Lower lobe of right lung (tissue), 2 donors: ENCODE data around the gene SLBP. TPM values are rescaled to one million over a fixed set of nuclear protein-coding genes. Genes with fewer than 3 reads are reported as not detected.

Experiments
- ATAC-seq, 2 donors: fragments of 200-7000 bp; cut with Tn5 transposase; one replicate each; pipeline ENCODE4 v1.9.1; 2020 to 2022; ENCODE audit warnings: mild to moderate bottlenecking in 2 of 2, moderate library complexity in 2 of 2
- DNase-seq: peaks from one replicate; pipeline ENCODE4 v3.0.0-alpha.2; 2020
- H3K27ac ChIP-seq: fragments of 200-600 bp; one replicate; pipeline ENCODE4 v1.8.0; 2022
- H3K27me3 ChIP-seq: fragments of 200-600 bp; one replicate; pipeline ENCODE4 v1.8.0; 2022; ENCODE audit warnings: low read depth
- H3K36me3 ChIP-seq: fragments of 200-600 bp; one replicate; pipeline ENCODE4 v1.8.0; 2022; ENCODE audit warnings: mild to moderate bottlenecking
- H3K4me1 ChIP-seq: fragments of 200-600 bp; one replicate; pipeline ENCODE4 v1.8.0; 2022
- H3K4me3 ChIP-seq: fragments of 200-600 bp; one replicate; pipeline ENCODE4 v1.8.0; 2022; ENCODE audit warnings: mild to moderate bottlenecking
- H3K9me3 ChIP-seq: fragments of 200-600 bp; one replicate; pipeline ENCODE4 v1.8.0; 2022
- CTCF ChIP-seq: fragments of 200-600 bp; IDR thresholded peaks from one replicate; pipeline ENCODE4 v1.8.0; 2022; ENCODE audit warnings: antibody characterized with exemption, mild to moderate bottlenecking
- intact Hi-C: fragments of 100-400 bp; cut with DNase I; formaldehyde crosslinking; loops from one replicate; pipeline ENCODE4 v1.11.0; 2022
- total RNA-seq: library from RNA; stranded (reverse); fragmentation: NEBNext Ultra II Directional; extraction: Animal tissue kit (Norgen Biotek cat#: 25700); gene quantifications from one replicate; pipeline ENCODE4 v1.2.1, GENCODE V29; 2021
- donor health status: DM: no; HTN: yes; CAD: no; lungs with severe emphysema.

SLBP gene
- total RNA-seq, 1 donor from 2014 or later = 31.6 TPM

DNA sequence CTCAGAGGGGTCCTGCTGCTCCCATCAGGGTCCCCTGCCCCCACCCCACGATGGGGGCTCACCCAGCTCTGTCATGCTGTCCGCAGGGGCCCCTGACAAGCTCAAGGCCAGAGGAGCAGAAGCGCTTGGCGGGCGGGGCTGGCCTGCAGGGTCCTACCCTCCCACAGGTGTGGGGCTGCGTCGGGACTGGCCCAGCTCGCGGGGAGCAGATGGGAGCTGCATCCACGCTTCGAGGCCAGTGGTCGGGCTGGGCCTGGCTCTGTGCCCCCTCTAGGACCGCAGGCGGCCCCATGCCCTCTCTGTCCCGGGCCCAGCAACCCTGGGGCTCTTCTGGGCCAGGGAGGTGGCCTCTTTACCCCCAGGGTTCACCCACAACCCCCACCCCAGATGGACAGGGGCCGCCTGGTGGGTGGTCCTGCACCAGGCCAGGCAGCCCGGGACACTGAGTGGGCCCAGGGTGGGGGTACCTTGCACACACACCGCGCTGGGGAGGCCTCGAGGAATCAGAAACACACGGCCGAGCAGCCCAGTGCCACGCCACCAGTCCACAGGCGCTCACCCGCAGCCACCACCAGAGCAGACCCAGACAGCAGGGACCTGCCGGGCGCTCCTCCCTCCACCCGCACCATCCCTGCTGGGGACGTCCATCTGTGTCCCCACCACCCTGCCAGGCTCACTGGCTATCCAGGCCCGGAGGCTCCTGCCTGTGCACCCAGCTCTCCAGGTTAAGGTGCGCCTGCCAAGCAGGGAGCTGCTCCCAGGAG lies 39.2 kb upstream of the SLBP start:
- TF ChIP-seq CTCF = no peak
- Histone ChIP-seq H3K9me3 (no peaks in the 10 kb centered on the region), H3K4me1 (peaks cover 27% of the 10 kb centered on the region), H3K27me3 (peaks cover 3% of the 10 kb centered on the region), H3K36me3 (no peaks in the 10 kb centered on the region), H3K27ac (no peak overlapping the region), H3K4me3 (no peak overlapping the region)
- ATAC-seq = no peak
- intact Hi-C loops = no loop called here
- no peak for DNase-seq

DNA sequence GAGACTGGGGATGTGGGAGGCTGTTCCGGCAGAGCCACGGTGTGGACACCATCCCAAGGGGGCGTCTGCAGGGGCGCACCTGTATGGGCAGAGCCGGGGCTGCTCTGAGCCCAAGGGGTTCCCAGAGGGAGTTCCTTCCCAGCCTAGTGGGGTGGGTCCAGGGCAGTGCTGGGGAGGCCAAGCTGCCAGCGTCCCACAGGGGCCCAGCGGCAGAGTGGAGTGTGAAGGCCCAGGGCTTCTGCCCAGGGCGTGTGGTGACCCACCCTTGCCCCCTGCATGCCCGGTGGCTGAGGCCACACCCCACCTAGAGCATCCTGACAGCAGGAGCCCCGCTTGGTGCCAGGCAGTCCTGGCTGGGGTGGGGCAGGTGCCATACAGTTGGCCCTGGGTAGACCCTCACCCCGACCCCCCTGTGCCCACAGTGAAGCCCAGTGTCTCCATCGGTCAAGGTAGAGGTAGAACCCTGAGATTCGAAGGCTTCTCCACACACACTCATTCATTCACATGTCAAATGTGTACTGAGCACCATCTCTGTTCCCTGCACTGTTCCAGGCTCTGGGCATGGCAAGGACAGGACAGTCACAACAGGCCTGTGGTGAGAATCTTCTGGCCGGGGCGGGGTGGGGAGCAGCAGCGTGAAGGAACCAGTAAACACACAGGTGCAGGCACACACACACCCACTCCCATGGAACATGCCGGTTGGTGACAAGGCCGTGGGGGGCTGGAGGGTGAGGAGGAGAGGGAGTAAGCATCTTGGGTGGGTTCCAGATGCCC lies 38.4 kb upstream of the SLBP start:
- no peaks in the 10 kb centered on the region for H3K36me3 ChIP-seq
- H3K4me1 ChIP-seq = peaks cover 27% of the 10 kb centered on the region
- ATAC-seq (no peak), DNase-seq (no peak)
- H3K4me3 ChIP-seq = no peak overlapping the region
- peaks cover 3% of the 10 kb centered on the region for H3K27me3 ChIP-seq
- no peaks in the 10 kb centered on the region for H3K9me3 ChIP-seq
- intact Hi-C loops = no loop called here
- H3K27ac ChIP-seq = no peak overlapping the region
- TF ChIP-seq CTCF = no peak

GRCh38 chr4:1749826-1750225 lies 37.7 kb upstream of the SLBP start:
- peaks cover 3% of the 10 kb centered on the region for H3K36me3 ChIP-seq
- ATAC-seq = no peak
- no peak for TF ChIP-seq CTCF
- H3K4me1 ChIP-seq = peaks cover 27% of the 10 kb centered on the region
- H3K27ac ChIP-seq = no peak overlapping the region
- no peaks in the 10 kb centered on the region for H3K9me3 ChIP-seq
- intact Hi-C loops = no loop called here
- no peak overlapping the region for H3K4me3 ChIP-seq
- H3K27me3 ChIP-seq = peaks cover 3% of the 10 kb centered on the region
- no peak for DNase-seq

DNA sequence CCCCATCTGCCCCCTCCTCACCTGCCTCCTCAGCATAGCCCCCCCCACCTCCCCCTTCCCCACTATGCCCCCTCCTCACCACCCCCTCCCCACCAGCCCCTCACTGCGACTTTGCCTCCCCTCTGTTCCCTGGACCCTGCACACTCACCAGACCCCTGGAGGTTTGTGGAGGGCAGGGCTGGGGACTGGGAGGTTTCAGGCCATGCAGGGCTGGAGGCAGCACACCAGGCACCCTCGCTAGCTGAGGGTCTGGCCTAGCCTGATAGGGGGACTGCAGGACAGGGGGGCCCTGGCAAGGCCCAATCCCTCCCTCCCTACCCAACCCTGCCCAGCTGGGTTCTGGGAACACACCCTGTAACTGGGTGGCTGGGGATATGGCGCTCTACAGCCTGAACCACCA lies 37.3 kb upstream of the SLBP start:
- no peak for DNase-seq
- H3K27ac ChIP-seq = no peak overlapping the region
- peaks cover 3% of the 10 kb centered on the region for H3K27me3 ChIP-seq
- intact Hi-C loops = no loop called here
- no peak overlapping the region for H3K4me3 ChIP-seq
- no peaks in the 10 kb centered on the region for H3K9me3 ChIP-seq
- H3K4me1 ChIP-seq = peaks cover 27% of the 10 kb centered on the region
- peaks cover 8% of the 10 kb centered on the region for H3K36me3 ChIP-seq
- TF ChIP-seq CTCF = no peak
- no peak for ATAC-seq

DNA sequence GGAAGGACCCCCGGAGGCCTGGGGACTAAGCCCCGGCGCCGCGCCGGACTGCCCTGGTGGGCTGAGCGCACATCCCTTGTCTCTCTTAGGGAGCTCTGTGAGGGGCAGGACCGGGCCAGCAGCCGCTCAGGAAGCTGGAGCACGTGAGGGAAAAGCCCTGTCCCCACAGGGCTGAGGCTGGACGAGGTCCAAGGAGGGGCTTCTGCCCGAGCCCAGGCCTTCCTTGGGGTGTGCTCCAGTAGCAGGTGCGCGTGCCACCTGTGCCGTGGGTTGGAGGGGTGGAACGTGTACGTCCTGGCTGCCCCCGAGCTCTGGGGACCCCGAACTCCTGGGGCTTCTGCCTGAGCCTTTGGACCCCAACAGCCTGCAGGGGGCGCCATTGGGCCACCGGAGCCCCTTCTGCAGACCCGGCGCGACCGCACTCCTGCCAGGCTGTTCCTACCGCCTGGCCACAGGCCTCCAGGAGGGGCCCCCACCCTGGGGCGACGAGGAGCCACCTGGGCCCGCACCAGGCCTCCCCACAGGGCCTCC lies 36.4 kb upstream of the SLBP start:
- Histone ChIP-seq H3K36me3 (peaks cover 12% of the 10 kb centered on the region), H3K27me3 (peaks cover 3% of the 10 kb centered on the region), H3K27ac (no peak overlapping the region), H3K4me3 (no peak overlapping the region), H3K9me3 (no peaks in the 10 kb centered on the region), H3K4me1 (peaks cover 26% of the 10 kb centered on the region)
- peak; percentile 53 to 55 for ATAC-seq
- DNase-seq = peak; percentile 87
- TF ChIP-seq CTCF = peak; percentile 85
- intact Hi-C loops = no loop called here
